K562 (cell line): ENCODE results near the gene CACNA1A. TPM values are rescaled to one million over a fixed set of nuclear protein-coding genes. Genes with fewer than 3 reads are reported as not detected.

Source experiments
- BCOR ChIP-seq: fragments of 450-650 bp; IDR thresholded peaks from 2 replicates; pipeline ENCODE4 v1.6.1; 2016
- CREM ChIP-seq: IDR thresholded peaks from 2 replicates; pipeline ENCODE4 v1.6.1; 2014; ENCODE audit warnings: antibody characterized with exemption, low read depth
- E2F6 ChIP-seq, 2 experiments: IDR thresholded peaks; 2 replicates each; pipeline ENCODE4 v1.6.1; 2011; ENCODE audit warnings: borderline replicate concordance in 1 of 2, control low read depth in 1 of 2, low read depth in 1 of 2, low read length in 1 of 2, mild to moderate bottlenecking in 1 of 2, mixed read lengths in 1 of 2, moderate library complexity in 1 of 2; ENCODE audit not compliant: insufficient read depth in 1 of 2, insufficient read length in 1 of 2, poor library complexity in 1 of 2, severe bottlenecking in 1 of 2; ENCODE audit errors: extremely low read depth in 1 of 2
- KDM2B ChIP-seq: fragments of 250-450 bp; sonication (Bioruptor Pico); IDR thresholded peaks from 2 replicates; pipeline ENCODE4 v1.8.0; 2021; ENCODE audit warnings: mild to moderate bottlenecking, moderate library complexity
- POLR2AphosphoS2 ChIP-seq: IDR thresholded peaks from 2 replicates; pipeline ENCODE4 v1.6.1; 2012; ENCODE audit warnings: low read length, improper control_type of control experiment
- POLR2AphosphoS5 ChIP-seq: IDR thresholded peaks from 2 replicates; pipeline ENCODE4 v1.6.1; 2011; ENCODE audit warnings: mild to moderate bottlenecking, low read depth, low read length, moderate library complexity; ENCODE audit not compliant: control insufficient read depth, insufficient read depth
- RAD21 ChIP-seq, 2 experiments: fragments of 250-450 bp in 1 of 2; fragments of 450-650 bp in 1 of 2; sonication (Bioruptor Pico) in 1 of 2; formaldehyde crosslinking in 1 of 2; IDR thresholded peaks in 1 of 2; conservative IDR thresholded peaks in 1 of 2; 2 replicates each; pipeline versions ENCODE4 v1.4.0 to v1.8.0; 2020 to 2022; ENCODE audit warnings: mild to moderate bottlenecking in 2 of 2, moderate library complexity in 1 of 2
- RB1 ChIP-seq: fragments of 450-650 bp; IDR thresholded peaks from 2 replicates; pipeline ENCODE4 v1.6.1; 2017; ENCODE audit warnings: low read depth, mild to moderate bottlenecking
- SMC3 ChIP-seq: conservative IDR thresholded peaks from 2 replicates; pipeline ENCODE4 v1.6.1; 2011; ENCODE audit warnings: low read depth, low read length, improper control_type of control experiment; ENCODE audit not compliant: insufficient read depth
- SP1 ChIP-seq: sonication (generic); formaldehyde crosslinking; IDR thresholded peaks from 2 replicates; pipeline ENCODE4 v1.8.1; 2022; ENCODE audit warnings: mild to moderate bottlenecking, missing genetic modification reagents
- STAG1 ChIP-seq: sonication (generic); formaldehyde crosslinking; IDR thresholded peaks from 2 replicates; pipeline ENCODE4 v1.5.0; 2020; ENCODE audit warnings: missing genetic modification reagents, borderline replicate concordance
- TRIM28 ChIP-seq: fragments of 450-650 bp; IDR thresholded peaks from 2 replicates; pipeline ENCODE4 v1.6.1; 2017
- ZNF384 ChIP-seq: IDR thresholded peaks from 2 replicates; pipeline ENCODE4 v1.6.1; 2012; ENCODE audit warnings: low read depth, low read length, improper control_type of control experiment
- ZNF780A ChIP-seq: fragments of 250-450 bp; sonication (Bioruptor Pico); IDR thresholded peaks from 2 replicates; pipeline ENCODE4 v1.5.0; 2021; ENCODE audit warnings: mild to moderate bottlenecking
- polyA plus RNA-seq, 8 experiments: library from polyadenylated mRNA; depleted of rRNA in 4 of 8; stranded (reverse) in 5 of 8; unstranded in 3 of 8; fragments of >200 nt; fragmentation: Nextera tagmentation in 2 of 8; fragmentation: Illumina TruSeq in 1 of 8; extraction: Ambion mirVana in 2 of 8; extraction: Trizol in 1 of 8; gene quantifications; 2 replicates each; pipeline versions ENCODE4 v1.2.1 to v1.2.3, GENCODE V29; 2011 to 2014; ENCODE audit warnings: inconsistent platforms in 1 of 8, missing spikeins in 1 of 8
- total RNA-seq, 7 experiments: library from RNA; depleted of rRNA in 6 of 7; stranded (reverse); fragments of >200 nt in 6 of 7; fragmentation: Illumina TruSeq in 2 of 7; extraction: Trizol in 2 of 7; gene quantifications; 2 replicates each; pipeline versions ENCODE4 v1.2.1 to v1.2.3, GENCODE V29; 2011 to 2021; ENCODE audit warnings: low replicate concordance in 1 of 7
- TF ChIP-seq, protein P1 (sequence below): fragments of 150-350 bp; IDR thresholded peaks from 2 replicates; pipeline ENCODE4 v1.6.1; 2014; ENCODE audit warnings: low read depth, mild to moderate bottlenecking, low read length, borderline replicate concordance
- TF ChIP-seq, protein P2 (sequence below): fragments of 450-650 bp; formaldehyde crosslinking; IDR thresholded peaks from 2 replicates; pipeline ENCODE4 v1.4.0; 2020; ENCODE audit warnings: mild to moderate bottlenecking, moderate library complexity

CACNA1A gene
- total and polyA plus RNA-seq, 9 of the 15 experiments (the other 6 are each of a cell fraction or from before 2014, with no cell fraction given): 0.03 to 0.20 (median 0.09) TPM; not detected in 1

- TF ChIP-seq, protein P1, sequence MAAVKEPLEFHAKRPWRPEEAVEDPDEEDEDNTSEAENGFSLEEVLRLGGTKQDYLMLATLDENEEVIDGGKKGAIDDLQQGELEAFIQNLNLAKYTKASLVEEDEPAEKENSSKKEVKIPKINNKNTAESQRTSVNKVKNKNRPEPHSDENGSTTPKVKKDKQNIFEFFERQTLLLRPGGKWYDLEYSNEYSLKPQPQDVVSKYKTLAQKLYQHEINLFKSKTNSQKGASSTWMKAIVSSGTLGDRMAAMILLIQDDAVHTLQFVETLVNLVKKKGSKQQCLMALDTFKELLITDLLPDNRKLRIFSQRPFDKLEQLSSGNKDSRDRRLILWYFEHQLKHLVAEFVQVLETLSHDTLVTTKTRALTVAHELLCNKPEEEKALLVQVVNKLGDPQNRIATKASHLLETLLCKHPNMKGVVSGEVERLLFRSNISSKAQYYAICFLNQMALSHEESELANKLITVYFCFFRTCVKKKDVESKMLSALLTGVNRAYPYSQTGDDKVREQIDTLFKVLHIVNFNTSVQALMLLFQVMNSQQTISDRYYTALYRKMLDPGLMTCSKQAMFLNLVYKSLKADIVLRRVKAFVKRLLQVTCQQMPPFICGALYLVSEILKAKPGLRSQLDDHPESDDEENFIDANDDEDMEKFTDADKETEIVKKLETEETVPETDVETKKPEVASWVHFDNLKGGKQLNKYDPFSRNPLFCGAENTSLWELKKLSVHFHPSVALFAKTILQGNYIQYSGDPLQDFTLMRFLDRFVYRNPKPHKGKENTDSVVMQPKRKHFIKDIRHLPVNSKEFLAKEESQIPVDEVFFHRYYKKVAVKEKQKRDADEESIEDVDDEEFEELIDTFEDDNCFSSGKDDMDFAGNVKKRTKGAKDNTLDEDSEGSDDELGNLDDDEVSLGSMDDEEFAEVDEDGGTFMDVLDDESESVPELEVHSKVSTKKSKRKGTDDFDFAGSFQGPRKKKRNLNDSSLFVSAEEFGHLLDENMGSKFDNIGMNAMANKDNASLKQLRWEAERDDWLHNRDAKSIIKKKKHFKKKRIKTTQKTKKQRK: 0 out of 2 replicates have a peak, but pooled peaks have one; percentile 50
- peak; percentile 32; the same call in 1 of the 2 replicates for TF ChIP-seq RB1
- no peak for TF ChIP-seq TRIM28
- TF ChIP-seq BCOR: peak; percentile 73; the same call in 1 of the 2 replicates
- peak; percentile 70 to 84 for TF ChIP-seq RAD21 (CRISPR knock-in tag; conservative IDR thresholded peaks at IDR 0.05 in 1 of 2, IDR thresholded peaks at IDR 0.05 in 1 of 2)
- no peak for TF ChIP-seq KDM2B (CRISPR knock-in tag)
- TF ChIP-seq, protein P2, sequence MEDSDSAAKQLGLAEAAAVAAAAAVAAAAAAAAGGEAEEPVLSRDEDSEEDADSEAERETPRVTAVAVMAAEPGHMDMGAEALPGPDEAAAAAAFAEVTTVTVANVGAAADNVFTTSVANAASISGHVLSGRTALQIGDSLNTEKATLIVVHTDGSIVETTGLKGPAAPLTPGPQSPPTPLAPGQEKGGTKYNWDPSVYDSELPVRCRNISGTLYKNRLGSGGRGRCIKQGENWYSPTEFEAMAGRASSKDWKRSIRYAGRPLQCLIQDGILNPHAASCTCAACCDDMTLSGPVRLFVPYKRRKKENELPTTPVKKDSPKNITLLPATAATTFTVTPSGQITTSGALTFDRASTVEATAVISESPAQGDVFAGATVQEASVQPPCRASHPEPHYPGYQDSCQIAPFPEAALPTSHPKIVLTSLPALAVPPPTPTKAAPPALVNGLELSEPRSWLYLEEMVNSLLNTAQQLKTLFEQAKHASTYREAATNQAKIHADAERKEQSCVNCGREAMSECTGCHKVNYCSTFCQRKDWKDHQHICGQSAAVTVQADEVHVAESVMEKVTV: peak; percentile 66
- TF ChIP-seq CREM: peak; percentile 39; the same call in 1 of the 2 replicates
- no peak for TF ChIP-seq POLR2AphosphoS2
- TF ChIP-seq ZNF780A: no peak
- TF ChIP-seq POLR2AphosphoS5: no peak
- TF ChIP-seq SMC3: peak; percentile 56; the same call in 1 of the 2 replicates
- peak; percentile 69; the same call in 1 of the 2 replicates for TF ChIP-seq STAG1 (CRISPR knock-in tag)
- peak; percentile 59; the same call in 1 of the 2 replicates for TF ChIP-seq ZNF384
- TF ChIP-seq SP1 (CRISPR knock-in tag): peak; percentile 60
- no peak for TF ChIP-seq E2F6 (IDR thresholded peaks at IDR 0.05; ENCODE audit: borderline replicate concordance in 1 of 2, extremely low read depth in 1 of 2, insufficient read depth in 1 of 2, insufficient read length in 1 of 2, low read depth in 1 of 2, low read length in 1 of 2, poor library complexity in 1 of 2, severe bottlenecking in 1 of 2)
Measured at GRCh38 chr19:13277104-13277809, 229.0 kb downstream of the CACNA1A start (continued).
